DOHH2 (cell line): ENCODE results near the gene TBL1X.

Source experiments
- H3F3A ChIP-seq: fragments of 200-600 bp; sonication (generic), shearing (Covaris generic); 2 replicates; pipeline ENCODE4 v1.6.0; 2016; ENCODE audit warnings: antibody characterized with exemption, mild to moderate bottlenecking; ENCODE audit not compliant: control insufficient read depth, insufficient read depth
- H3K27ac ChIP-seq: fragments of 200-600 bp; sonication (generic); 2 replicates; pipeline ENCODE4 v1.5.1; 2014; ENCODE audit warnings: low read depth, mild to moderate bottlenecking, low read length, moderate library complexity
- H3K27me3 ChIP-seq: fragments of 200-600 bp; sonication (generic); 2 replicates; pipeline ENCODE4 v1.6.1; 2014; ENCODE audit warnings: mild to moderate bottlenecking, low read length, mixed read lengths; ENCODE audit not compliant: control insufficient read depth
- H3K36me3 ChIP-seq: fragments of 200-600 bp; sonication (generic); 2 replicates; pipeline ENCODE4 v1.6.1; 2014; ENCODE audit warnings: mild to moderate bottlenecking, low read length, moderate library complexity, mixed read lengths; ENCODE audit not compliant: control insufficient read depth
- H3K4me1 ChIP-seq: fragments of 200-600 bp; sonication (generic); 2 replicates; pipeline ENCODE4 v1.6.1; 2014; ENCODE audit warnings: mild to moderate bottlenecking, low read length, mixed read lengths; ENCODE audit not compliant: control insufficient read depth
- H3K4me2 ChIP-seq: fragments of 200-600 bp; sonication (generic); 2 replicates; pipeline ENCODE4 v1.6.0; 2014; ENCODE audit warnings: mild to moderate bottlenecking, low read length, moderate library complexity
- H3K4me3 ChIP-seq: fragments of 200-600 bp; sonication (generic); 2 replicates; pipeline ENCODE4 v1.5.1; 2014; ENCODE audit warnings: mild to moderate bottlenecking, low read length, mixed read lengths
- H3K79me2 ChIP-seq: fragments of 200-600 bp; sonication (generic); 2 replicates; pipeline ENCODE4 v1.6.1; 2014; ENCODE audit warnings: mild to moderate bottlenecking, low read length, mixed read lengths; ENCODE audit not compliant: control insufficient read depth
- H3K9me2 ChIP-seq: fragments of 200-600 bp; sonication (generic); replicated peaks from 2 replicates; pipeline ENCODE4 v1.6.1; 2014; ENCODE audit warnings: mild to moderate bottlenecking, low read length, mixed read lengths; ENCODE audit not compliant: control insufficient read depth
- H3K9me3 ChIP-seq: fragments of 200-600 bp; sonication (generic); 2 replicates; pipeline ENCODE4 v1.6.1; 2014; ENCODE audit warnings: antibody characterized with exemption, low read length, mixed read lengths; ENCODE audit not compliant: control insufficient read depth, insufficient read depth
- H4K20me1 ChIP-seq: fragments of 200-600 bp; sonication (generic); 2 replicates; pipeline ENCODE4 v1.6.0; 2014; ENCODE audit warnings: low read depth, mild to moderate bottlenecking, antibody characterized with exemption, low read length, moderate library complexity; ENCODE audit not compliant: control insufficient read depth, insufficient read depth
- EZH2phosphoT487 ChIP-seq: fragments of 200-600 bp; sonication (generic); IDR thresholded peaks from 2 replicates; pipeline ENCODE4 v1.6.1; 2017; ENCODE audit warnings: borderline replicate concordance, mild to moderate bottlenecking, antibody characterized with exemption, low read length, moderate library complexity, mixed read lengths
- TF ChIP-seq, protein P1 (sequence below): fragments of 200-600 bp; sonication (generic); IDR thresholded peaks from one replicate; pipeline ENCODE4 v1.5.1; 2014; ENCODE audit warnings: antibody characterized with exemption, mild to moderate bottlenecking, low read depth, low read length; ENCODE audit not compliant: poor library complexity, severe bottlenecking

Gene TBL1X

DNA sequence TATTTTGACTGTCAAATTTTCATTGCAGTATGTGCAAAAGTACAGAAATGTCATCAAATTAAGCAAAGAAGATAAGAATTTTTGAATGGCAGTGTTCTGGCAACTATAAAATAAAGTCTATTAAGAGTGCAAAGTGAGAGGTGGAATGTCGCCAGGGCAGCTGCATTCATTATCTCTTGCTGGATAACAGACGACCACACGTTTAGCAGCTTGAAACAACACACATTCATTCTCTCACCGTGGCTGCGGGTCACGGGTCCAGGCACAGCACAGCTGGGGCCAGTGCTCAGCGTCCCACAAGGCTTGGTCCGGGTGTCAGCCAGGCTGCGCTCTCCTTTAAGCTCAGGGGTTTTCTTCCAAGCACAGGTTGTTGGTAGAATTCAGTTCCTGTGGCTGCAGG, 186.9 kb downstream of the TBL1X start:
- H3K4me2 ChIP-seq: no peak overlapping the region
- no peaks in the 10 kb centered on the region for H3K36me3 ChIP-seq
- no peaks in the 10 kb centered on the region for H3K27me3 ChIP-seq
- TF ChIP-seq EZH2phosphoT487: no peak
- no peaks in the 10 kb centered on the region for H4K20me1 ChIP-seq
- no peaks in the 10 kb centered on the region for H3K4me1 ChIP-seq
- H3K4me3 ChIP-seq: no peak overlapping the region
- no peaks in the 10 kb centered on the region for H3K79me2 ChIP-seq
- no peaks in the 10 kb centered on the region for H3F3A ChIP-seq
- no peak overlapping the region for H3K27ac ChIP-seq
- no peaks in the 10 kb centered on the region for H3K9me2 ChIP-seq
- no peaks in the 10 kb centered on the region for H3K9me3 ChIP-seq

DNA sequence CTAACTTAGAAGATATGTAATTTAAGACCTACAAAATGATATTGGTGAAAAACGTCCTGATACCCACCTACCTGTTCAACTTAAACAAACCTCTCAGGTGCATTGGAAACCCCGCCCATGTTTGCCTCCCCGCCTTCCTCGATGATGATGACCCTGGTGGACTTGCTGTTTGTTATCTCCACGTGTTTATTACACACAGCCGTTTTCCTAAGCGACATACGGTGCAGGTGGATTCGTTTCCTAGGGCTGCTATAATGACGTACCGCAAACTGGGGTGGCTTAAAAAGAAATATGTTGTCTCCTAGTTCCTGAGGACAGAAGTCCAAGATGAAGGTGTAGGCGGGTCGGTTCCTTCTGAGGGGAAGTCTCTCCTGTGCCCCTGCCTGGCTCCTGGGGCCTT, 190.1 kb downstream of the TBL1X start:
- no peak for TF ChIP-seq EZH2phosphoT487
- TF ChIP-seq, protein P1, sequence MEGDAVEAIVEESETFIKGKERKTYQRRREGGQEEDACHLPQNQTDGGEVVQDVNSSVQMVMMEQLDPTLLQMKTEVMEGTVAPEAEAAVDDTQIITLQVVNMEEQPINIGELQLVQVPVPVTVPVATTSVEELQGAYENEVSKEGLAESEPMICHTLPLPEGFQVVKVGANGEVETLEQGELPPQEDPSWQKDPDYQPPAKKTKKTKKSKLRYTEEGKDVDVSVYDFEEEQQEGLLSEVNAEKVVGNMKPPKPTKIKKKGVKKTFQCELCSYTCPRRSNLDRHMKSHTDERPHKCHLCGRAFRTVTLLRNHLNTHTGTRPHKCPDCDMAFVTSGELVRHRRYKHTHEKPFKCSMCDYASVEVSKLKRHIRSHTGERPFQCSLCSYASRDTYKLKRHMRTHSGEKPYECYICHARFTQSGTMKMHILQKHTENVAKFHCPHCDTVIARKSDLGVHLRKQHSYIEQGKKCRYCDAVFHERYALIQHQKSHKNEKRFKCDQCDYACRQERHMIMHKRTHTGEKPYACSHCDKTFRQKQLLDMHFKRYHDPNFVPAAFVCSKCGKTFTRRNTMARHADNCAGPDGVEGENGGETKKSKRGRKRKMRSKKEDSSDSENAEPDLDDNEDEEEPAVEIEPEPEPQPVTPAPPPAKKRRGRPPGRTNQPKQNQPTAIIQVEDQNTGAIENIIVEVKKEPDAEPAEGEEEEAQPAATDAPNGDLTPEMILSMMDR: no peak
- H3K27ac ChIP-seq: no peak overlapping the region
- H3K9me2 ChIP-seq: no peaks in the 10 kb centered on the region
- H3K27me3 ChIP-seq: no peaks in the 10 kb centered on the region
- H3K9me3 ChIP-seq: no peaks in the 10 kb centered on the region
- H3K79me2 ChIP-seq: no peaks in the 10 kb centered on the region
- no peaks in the 10 kb centered on the region for H3F3A ChIP-seq
- no peak overlapping the region for H3K4me2 ChIP-seq
- no peaks in the 10 kb centered on the region for H3K4me1 ChIP-seq
- no peaks in the 10 kb centered on the region for H4K20me1 ChIP-seq
- no peak overlapping the region for H3K4me3 ChIP-seq
- no peaks in the 10 kb centered on the region for H3K36me3 ChIP-seq

DNA sequence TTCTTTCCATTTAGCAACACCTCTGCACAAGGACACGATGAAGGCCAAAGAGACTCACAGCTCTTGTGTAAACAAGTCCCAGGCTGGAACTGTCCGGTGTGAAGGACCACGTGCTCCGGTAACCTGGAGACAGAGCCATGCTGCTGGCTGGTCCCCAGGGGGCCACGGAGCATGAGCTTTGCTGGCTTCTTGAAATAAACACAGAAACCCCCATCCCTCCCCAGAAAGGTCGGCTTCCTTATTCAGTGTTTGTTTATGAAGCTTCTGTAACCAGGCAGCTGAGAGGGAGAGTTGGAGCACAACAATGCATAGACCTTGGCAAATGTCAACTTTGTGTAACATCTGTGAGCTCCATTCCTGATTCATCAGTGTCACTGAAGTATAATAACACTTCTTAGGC, 191.4 kb downstream of the TBL1X start:
- Histone ChIP-seq H3K9me2 (no peaks in the 10 kb centered on the region), H3K79me2 (no peaks in the 10 kb centered on the region), H3K27ac (no peak overlapping the region), H3K4me1 (no peaks in the 10 kb centered on the region), H3K9me3 (no peaks in the 10 kb centered on the region), H3K27me3 (no peaks in the 10 kb centered on the region), H3K4me3 (no peak overlapping the region), H3K4me2 (no peak overlapping the region), H4K20me1 (no peaks in the 10 kb centered on the region), H3F3A (no peaks in the 10 kb centered on the region), H3K36me3 (no peaks in the 10 kb centered on the region)
- TF ChIP-seq, protein P1: no peak
- TF ChIP-seq EZH2phosphoT487: no peak

DNA sequence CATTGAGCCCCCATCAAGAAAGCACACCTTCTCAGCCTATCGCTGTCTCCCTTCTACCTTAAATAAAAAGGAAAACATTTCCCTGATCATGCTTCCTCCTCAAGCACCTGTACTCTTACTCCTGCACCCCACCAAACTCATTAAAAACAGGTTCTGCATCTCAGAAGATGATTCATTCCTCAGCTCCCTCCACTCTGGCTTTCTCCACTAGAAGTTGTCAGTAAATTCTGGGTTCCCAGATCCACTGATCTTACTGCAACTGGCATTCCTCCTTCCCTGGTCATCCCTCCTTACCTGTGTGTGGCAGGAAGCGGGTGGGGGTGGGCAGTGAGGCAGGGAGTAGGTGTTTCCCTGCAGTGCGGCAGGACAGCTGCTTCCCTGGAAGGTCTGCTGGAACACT, 192.0 kb downstream of the TBL1X start:
- Histone ChIP-seq H3K4me3 (no peak overlapping the region), H3K4me2 (no peak overlapping the region), H3K36me3 (no peaks in the 10 kb centered on the region), H3F3A (no peaks in the 10 kb centered on the region), H4K20me1 (no peaks in the 10 kb centered on the region), H3K27ac (no peak overlapping the region), H3K79me2 (no peaks in the 10 kb centered on the region), H3K4me1 (no peaks in the 10 kb centered on the region), H3K27me3 (no peaks in the 10 kb centered on the region), H3K9me2 (no peaks in the 10 kb centered on the region), H3K9me3 (no peaks in the 10 kb centered on the region)
- no peak for TF ChIP-seq EZH2phosphoT487
- TF ChIP-seq, protein P1: no peak
